Stimulated activated CD4-positive, alpha-beta T cell treated with anti-CD3 and anti-CD28 coated beads, Interleukin-15, amount 100 ng/mL, for 1 hour (primary cell): ENCODE data around the gene DNAJC15.
"Not testable (repeated sequence)": the region's sequence is repeated elsewhere in the genome, so short reads cannot be mapped to it uniquely, and the experiment has no call there.

Source experiments
- DNase-seq, 2 donors: peaks; one replicate each; pipeline ENCODE4 v3.0.0-alpha.2; 2020; ENCODE audit warnings: low read depth in 1 of 2, low spot score in 1 of 2

Gene DNAJC15

GRCh38 chr13:43003729-43004128 is 19.7 kb upstream of the DNAJC15 start:
- no peak for DNase-seq

- no peak for DNase-seq
Measured at GRCh38 chr13:43005460-43006236, 17.7 kb upstream of the DNAJC15 start.

GRCh38 chr13:43006893-43007631 is 16.3 kb upstream of the DNAJC15 start:
- DNase-seq = no peak

DNA sequence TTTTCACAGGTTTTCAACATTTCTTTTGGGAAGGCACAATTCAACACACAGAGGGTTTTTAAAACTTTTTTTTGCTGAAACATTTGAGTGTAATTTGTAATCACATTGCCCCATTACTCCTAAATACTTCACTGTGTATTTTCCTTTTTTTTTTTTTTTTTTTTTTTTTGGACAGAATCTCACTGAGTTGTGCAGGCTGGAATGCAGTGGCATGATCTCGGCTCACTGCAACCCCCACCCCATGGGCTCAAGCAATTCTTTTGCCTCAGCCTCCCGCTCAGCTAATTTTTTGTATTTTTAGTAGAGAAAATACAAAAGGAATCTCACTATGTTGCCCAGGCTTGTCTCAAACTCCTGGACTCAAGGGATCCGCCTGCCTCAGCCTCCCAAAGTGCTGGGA is 14.8 kb upstream of the DNAJC15 start:
- no peak for DNase-seq

GRCh38 chr13:43009506-43009905 is 13.9 kb upstream of the DNAJC15 start:
- no peak for DNase-seq

DNA sequence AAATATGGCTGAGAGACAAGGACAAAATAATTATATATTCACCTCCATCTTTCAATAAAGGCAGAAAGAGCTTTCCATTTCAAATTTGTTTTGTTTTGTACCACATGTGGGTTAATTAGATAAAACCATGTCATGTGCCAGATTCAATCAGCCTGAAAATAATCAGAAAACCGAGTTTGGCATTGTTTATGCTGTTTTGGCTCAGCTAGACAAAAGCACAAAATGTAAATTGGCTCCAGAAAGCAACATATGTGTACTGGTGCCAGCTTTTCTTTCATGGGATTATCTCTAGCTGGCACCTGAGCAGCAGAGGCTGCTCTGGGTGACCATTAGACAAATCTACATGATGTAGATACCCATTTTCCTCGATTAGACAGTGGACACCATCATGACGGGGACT is 9.2 kb upstream of the DNAJC15 start:
- no peak for DNase-seq

GRCh38 chr13:43016226-43016625 is 7.2 kb upstream of the DNAJC15 start:
- no peak for DNase-seq

GRCh38 chr13:43019811-43020210 is 3.6 kb upstream of the DNAJC15 start:
- DNase-seq = no peak

GRCh38 chr13:43020794-43021193 is 2.6 kb upstream of the DNAJC15 start:
- no peak for DNase-seq

DNA sequence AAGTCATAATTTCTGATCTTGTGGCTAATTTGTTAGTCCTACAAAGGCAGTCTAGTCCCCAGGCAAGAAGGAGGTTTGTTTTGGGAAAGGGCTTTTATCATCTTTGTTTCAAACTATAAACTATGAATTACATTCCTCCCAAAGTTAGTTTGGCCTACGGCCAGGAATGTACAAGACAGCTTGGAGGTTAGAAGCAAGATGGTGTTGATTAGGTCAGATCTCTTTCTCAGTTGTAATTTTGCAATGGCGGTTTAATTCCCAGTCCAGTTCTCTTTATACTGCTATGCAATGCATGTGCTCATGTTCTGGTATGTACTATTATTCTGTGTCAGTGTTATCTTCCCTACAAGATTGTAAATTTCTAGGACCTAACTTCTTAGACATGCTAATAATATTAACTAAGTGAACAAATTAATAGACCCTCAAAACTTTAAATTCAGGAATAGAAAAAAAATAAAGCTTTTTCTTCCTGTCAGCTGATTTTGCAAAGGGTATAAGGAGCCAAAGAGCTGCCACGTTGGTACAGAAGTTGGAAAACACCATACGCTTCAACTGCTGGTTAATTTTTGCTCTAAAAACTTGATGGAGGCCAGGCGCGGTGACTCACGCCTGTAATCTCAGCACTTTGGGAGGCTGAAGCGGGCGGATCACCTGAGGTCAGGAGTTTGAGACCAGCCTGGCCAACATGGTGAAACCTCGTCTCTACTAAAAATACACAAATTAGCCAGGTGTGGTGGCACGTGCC is 1.3 kb upstream of the DNAJC15 start:
- DNase-seq = no peak

GRCh38 chr13:43022934-43023288 is 475 bp upstream of the DNAJC15 start:
- DNase-seq = no peak

DNA sequence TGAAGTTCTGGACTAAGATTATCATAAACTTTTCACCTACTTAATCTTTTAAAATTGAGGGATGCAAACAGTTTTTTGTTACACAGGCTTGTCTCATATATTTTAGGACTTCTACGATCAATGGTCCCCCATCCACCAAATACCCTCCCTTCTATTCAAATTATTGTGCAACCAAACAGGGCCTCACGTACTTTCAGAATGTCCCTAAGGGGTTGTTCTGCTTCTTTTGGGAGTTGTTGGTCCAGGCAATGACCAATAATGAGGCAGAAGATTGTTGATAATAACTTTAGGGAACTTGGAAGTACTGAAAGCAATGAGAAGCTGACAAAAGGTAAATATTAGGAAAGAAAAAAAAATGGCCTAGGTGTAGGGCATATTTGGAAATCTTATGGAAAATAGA is 2.9 kb downstream of the DNAJC15 start:
- DNase-seq = no peak

DNA sequence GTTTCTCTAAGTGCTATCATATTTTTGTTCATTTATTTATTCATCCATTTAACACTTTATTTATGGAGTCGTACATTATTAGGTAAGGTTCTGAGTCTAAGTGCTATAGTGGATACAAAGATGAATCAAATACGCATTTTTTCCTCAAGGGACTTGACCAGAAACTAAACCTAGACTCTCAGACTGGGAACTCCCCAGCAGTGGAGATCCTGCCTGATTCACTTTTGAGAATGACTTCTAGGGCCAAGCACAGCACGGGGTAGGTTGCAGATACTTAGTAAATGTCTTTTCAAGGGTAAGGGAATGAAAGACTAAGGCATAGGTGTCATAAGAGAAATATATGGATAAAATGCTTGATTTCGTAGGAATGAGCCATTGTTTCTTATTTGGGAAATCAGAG is 7.2 kb downstream of the DNAJC15 start:
- no peak for DNase-seq

DNA sequence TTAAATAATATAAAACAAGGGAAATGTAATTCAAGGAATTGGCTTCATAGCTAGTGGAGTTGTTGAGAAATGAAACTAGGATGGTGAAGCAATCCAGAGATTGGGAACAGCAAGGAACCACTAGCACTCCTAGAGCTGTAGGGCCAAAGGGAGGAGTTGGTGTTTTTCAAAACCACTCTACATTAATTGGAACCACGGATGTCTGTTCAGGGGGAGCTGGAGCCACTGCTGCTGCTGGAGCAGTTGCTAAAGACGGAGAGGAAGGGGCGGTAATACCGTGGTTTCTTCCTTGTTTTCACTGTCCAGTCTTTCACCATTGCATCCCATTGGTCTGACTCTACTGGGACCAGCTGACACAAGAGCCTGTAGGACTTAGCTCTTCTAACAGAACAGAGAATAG is 8.5 kb downstream of the DNAJC15 start:
- no peak for DNase-seq

DNA sequence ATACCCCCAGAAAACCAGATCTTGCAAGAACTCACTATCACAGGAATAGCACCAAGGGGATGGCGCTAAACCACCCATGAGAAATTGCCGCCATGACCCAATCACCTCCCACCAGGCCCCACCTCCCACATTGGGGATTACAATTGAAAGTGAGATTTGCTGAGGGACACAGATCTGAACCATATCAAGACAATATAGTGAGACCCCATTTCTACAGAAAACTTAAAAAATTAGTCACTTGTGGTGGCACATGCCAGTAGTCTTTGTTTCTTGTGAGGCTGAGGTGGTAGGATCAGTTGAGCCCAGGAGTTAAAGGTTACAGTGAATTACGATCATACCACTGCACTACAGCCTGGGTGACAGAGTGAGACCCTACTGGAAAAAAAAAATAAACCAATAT is 9.7 kb downstream of the DNAJC15 start:
- no peak for DNase-seq

- no peak for DNase-seq
Measured at GRCh38 chr13:43036351-43037250, 13.2 kb downstream of the DNAJC15 start.

GRCh38 chr13:43039966-43040365 is 16.6 kb downstream of the DNAJC15 start:
- DNase-seq = no peak

- DNase-seq = not testable (repeated sequence)
Measured at GRCh38 chr13:43040581-43041368, 17.4 kb downstream of the DNAJC15 start.

DNA sequence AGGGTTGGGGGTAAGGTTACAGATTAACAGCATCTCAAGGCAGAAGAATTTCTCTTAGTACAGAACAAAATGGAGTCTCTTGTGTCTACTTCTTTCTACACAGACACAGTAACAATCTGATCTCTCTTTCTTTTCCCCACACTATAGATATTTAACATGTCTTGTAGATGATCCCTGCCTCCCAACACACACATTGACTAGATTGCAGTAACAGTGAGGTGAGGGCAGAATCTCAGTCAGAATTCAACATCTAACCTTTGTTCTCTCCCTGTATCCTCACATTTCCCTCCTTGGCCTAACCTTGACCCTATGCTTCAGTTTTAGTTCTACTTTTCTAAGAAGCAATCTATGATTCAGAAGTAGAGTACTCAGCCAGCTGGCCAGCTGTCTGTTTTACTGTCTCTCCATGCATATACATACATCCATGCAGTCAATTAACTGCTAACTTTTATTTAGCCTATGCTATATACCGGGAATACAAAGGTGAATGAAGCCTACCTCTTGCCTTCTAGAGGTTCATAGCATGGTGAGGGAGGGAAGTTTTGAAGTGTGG is 18.1 kb downstream of the DNAJC15 start:
- no peak for DNase-seq

DNA sequence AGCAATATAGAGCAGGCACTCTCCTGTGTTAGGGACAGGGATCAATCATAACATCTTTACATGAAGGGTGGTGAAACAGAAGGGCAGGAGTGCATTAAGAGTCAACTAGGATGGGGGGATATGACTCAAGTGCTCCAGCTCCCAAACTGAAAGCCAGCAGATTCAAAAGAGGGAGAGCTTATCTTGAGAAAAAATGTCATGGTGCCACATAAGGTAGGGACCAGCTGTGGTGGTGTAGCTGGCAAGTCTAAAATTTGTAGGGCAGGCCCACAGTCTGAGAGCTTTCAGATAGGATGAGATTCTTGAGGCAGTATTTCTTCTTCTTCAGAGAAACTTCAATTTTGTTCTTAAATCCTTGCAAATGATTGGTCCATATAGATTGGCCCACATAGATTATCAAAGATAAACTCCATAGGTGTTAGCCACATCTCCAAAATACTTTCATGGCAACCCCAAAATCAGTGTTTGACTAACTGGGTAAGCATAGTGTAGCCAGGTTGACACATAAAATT is 19.1 kb downstream of the DNAJC15 start:
- no peak for DNase-seq
